NK-92 (cell line): ENCODE results near the gene ACOXL.
"Not testable (repeated sequence)": the region's sequence is repeated elsewhere in the genome, so short reads cannot be mapped to it uniquely, and the experiment has no call there.

ENCODE experiments used
- DNase-seq: peaks from one replicate; lab custom pipeline; 2025; ENCODE audit not compliant: unreplicated experiment; lab: John Stamatoyannopoulos, UW

The ACOXL gene

DNA sequence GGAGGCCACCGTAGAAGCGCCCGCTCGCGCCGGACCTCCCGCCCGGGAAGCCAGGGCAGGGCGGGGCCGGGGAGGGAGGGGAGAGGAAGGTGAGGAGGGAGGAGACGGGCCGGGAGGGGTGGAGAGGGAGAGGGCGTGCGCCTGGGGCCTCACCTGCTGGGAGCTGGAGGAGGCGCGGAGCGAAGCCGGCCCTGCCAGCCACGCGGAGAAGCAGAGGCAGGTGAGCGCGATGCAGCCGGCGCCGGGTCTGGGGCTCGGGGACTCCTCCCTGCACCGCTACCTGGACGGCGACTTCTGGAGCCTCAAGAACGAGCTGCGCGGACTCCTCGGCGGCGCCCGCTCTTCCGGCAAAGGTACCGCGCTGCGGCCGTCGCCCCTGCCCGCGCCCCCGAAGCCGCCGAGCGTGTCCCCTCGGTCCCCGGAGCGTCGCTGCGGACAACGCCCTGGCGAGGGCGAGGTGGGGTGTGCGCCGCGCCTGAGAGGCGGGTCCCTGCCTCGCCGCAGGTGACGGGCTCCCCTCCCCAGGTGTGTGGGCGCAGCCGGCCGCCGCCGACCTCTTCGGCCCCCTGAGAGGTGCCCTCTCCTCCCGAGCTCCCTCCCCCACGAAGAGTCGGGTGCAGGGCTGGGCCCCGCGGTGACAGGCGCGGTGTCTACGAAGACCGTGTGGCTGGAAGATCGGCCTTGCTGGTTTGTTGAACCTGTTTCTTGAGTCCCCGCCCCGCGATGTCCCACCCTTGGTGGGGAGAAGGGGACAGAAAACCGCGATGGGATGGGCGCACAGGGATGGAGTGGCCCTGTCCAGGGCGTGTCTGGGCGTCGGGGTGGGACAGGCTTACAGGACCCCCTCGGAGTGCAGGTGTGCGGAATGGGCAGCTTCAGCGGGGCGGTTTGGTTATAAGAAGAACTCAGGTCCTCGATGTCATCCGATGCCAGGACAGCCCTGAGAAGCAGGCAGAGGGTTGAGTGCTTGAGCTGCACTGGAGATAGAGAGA lies at the start of gene ACOXL:
Gene ACOXL (plus strand): TSS at position 152 of the 992 bp plus-strand sequence. CDS start 35,817 bp downstream, outside the sequence.
- DNase-seq = no peak

DNA sequence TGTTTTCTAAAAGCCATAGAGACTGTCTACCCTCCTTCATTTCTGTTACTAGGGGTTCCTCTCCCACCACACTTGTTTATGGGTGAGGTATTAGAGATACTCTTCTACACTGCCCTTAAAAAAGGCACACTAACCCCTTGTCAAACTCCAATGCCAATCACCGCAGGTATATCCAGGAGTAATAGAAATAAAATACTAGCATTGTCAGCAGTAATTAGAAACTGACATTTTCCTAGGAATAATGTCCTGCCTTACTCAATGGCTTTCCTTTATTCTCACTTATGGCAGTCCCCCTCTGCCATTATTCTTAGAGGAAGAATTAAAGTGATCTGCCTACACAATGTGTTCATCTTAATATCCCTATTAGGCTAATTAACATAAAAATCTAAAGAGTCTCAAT lies 49.5 kb upstream of the ACOXL start:
- DNase-seq = no peak

DNA sequence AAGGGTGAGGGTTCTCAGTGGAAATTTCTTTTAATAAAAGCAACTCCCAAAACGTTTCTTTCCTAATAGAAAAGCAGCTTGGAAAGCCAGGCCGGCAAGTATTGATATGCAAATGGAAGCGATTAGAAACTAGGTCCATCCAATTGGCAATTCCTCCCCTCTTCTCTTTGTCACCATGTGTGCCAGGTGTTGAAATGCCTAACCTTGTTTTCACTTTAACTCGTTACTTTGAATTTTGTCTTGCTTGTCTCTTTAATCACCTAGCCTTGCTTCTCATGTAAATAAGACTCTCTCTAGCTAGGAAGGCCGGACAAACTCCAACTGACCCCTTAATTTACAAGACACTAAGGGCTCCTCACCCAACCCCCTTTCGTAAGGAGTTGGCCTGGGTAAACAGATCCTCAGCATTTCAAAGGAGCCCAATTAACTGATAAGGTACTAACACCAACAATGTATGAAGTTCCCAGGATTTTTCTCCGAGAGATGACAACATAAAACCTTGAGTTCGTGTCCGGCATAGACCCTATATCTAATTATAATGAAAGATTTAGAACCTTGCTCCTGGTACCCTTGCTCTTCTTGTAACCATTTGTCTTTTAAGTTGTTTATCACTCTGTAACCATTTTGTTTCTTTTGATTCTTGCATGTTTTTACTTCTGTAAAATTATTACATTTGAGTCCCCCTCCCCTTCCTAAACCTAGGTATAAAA lies 44.4 kb upstream of the ACOXL start:
- not testable (repeated sequence) for DNase-seq

DNA sequence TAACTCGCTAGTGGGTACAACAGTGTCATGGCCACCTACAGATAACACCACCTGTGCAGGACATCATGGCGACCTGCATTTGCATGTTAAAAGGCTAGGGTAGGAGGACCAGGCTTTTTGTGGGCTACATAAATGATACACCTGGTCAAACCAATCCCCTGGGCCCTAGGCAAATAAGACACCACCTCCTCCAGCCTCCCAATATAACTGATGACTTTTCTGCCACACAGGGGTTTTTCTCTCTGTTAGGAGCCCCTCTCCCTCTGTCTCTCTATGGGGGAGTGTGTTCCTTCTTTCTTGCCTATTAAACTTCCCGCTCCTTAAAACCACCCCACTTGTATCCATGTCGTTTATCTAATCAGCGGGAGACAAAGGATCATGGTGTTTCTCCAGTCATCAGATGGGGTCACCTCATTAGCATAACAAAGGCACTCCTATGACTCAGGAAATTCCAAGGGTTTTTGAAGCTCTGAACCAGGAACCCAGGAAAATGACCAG lies 43.7 kb upstream of the ACOXL start:
- no peak for DNase-seq

DNA sequence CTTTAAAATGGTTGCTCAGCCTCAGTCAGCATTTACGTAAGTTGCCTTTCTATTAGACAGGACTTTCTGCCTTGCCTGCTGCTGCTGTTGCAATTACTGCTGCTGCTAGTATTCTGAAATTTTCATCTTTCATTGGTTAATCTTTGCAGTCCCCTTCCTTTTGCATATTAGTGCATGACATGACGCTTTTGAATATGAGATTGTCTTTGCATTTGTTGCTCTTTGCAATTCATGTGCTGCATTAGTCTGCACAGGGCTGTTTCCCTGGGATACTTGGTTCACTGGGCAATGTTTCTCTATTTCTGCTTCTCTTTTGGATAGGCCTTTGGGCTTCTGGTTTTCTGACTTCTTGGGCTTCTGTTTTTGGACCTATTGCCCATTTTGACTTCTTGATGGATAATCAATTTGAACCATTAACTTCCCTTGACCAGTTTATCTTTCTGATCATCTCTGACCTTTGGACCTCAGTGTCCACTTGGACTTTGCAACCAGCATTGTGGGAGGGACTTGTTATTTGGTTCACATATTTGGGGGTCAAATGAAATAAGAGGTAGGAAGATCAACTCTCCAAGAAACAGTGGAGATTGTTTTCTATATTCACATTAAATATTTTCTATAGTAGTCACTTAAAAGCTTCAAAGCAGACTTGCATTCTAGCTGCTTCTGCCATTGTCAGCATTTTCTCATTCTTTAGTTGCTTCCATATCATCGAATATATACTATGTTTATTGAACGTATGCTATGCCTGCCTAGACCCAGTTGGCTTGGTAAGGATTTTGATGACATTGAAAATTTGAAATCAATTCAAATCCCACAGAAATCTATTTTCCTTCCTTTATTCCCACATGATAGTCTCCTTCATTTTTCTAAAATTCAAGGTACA lies 42.0 kb upstream of the ACOXL start:
- no peak for DNase-seq

DNA sequence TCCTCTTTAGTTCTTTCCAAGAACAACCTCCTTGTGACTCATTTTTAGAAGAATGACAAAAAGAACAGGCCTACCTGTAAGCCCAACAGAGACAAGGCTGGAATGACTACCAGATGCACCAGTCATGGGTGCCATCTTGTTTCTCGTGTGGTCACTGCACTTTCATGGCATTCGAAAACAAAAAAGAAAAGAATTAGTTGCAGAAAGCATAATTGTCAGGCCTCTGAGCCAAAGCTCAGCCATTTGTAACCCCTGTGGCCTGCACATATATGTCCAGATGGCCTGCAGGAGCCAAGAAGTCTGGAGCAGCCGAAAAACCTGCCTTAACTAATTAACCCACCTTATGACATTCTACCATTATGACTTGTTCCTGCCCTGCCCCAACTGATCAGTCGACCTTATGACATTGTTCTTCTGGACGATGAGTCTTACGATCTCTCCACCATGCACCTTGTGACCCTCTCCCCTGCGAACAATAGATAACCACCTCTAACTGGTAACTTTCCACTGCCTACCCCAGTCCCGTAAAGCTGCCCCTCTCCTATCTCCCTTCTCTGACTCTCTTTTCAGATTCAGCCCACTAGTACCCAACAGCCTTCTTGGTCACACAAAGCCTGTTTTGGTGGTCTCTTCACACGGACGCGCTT lies 40.6 kb upstream of the ACOXL start:
- DNase-seq = no peak

DNA sequence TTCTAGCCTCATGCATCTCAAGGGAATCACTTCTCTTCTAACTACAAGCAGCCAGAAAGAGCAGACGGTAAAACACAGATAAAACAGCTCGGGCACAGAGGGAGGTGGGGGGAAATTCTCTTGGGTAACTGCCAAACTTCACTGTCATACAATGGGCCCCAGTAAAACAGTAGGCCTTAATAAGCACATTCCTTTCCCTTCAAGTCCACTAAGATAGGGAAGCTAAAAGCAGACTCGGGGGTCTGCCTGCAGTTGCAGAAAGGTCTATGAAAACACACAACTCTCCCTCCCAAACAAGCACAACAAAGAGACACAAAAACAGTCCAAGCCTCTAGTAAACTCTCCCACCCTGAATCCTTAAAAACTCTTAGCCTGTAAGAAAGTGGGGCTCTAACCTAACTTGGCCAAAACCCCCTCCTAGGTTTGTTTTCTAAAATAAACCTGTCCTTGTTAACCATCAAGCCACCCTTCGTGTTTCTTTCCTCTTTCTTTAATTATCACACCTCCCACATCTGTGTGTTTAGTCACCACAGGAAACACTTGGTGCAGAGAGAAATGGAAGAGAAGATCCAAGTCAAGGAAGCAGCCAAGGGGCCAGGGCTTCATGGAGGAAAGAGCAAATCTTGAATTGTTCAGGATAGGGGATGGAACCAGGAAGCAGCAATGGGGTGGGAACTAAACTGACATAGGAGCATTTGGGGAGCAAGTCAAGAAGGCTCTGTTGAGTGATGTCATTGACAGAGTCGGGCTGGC lies 37.1 kb upstream of the ACOXL start:
- DNase-seq = not testable (repeated sequence)

DNA sequence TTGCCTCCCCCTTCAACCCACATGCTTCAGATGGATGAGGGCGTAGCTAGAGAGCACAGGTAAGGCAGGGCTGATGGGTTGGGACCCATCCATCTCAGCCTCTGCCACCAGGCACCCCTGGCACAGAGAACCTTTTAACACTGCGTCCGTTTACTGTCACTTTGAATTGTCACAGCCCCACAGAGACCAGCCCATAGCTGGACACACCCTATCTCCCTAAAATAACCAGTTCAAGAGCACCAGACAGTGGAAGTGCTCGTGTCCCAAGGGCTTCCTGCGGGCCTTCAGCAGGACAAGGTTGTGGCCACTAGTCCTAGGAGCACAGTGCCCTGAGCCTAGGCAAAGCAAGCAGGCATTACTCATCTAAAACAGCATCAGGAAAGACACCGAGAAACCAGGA lies 34.1 kb upstream of the ACOXL start:
- not testable (repeated sequence) for DNase-seq

DNA sequence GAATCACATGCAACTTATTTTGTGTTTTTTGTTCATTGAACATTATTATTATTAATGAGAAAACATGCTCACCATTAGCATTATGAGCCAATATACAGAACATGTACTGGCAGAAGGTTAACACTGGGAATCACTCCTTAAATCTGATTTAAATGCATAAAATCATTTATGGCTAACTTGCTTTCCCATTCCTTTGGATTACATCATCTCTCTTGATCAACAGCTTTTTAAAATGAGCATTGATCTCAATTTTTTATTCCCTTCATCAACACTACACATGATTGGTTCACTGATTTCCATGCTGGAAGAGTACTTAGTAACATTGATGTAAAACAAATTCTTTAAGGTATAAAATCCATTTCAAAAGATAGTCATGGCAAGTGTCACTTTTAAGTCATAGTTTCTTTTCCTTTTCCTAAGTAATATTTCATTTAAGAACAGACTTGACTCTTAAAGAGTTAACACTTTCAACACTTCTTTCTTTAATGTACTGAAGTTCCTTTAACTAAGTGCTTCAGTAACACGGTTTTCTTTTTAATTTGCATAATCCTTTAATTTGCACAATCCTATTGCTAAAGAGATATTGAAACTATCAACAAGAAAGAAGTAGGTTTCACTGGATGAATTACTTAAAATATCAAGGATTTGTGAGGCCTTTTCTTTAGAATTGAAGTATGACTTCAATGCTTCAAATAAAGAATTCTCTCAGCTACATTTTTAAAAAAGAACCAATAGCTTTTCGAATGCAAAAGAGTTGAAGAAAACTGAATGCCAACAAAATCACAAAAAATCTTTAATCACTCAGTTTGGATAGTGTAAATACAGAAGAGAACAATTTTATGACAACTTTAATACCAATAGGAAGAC lies 29.6 kb upstream of the ACOXL start:
- DNase-seq = no peak

DNA sequence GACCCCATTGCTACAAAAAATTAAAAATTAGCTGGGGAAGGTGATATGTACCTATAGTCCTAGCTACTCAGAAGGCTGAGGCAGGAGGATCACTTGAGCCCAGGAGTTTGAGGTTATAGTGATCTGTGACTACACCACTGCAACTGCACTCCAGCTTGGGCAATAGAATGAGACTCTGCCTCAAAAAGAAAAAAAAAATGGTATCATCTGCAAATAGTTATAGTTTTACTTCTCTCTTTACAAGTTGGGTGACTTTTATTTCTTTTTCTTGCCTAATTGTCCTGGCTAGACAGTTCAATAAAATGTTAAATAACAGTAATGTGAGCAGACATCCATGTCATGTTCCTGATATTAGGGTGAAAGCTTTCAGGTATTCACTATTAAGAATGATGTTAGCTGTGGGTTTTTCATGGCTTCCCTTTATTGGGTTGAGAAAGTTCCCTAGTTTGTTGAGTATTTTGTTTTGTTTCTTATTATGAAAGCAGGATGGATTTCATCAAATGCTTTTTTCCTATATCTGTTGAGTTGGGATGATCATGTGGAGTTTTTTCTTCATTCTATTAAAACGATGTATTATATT lies 24.9 kb upstream of the ACOXL start:
- no peak for DNase-seq

DNA sequence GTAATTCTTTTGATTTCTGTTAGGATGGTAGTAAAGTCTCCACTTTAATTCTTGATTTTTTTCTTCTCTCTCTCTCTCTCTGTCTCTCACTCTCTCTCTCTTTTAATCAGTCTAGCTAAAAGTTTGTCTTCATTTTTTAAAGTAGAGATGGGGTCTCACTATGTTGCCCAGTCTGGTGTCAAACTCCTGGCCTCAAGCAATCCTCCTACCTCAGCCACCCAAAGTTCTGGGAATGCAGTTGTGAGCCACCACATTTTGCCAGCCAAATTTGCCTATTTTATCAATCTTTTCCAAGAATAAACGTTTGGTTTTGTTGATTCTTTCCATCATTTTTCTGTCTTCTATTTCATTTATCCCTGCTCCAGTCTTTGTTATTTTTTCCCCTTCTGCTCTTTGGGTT lies 23.9 kb upstream of the ACOXL start:
- DNase-seq = no peak

DNA sequence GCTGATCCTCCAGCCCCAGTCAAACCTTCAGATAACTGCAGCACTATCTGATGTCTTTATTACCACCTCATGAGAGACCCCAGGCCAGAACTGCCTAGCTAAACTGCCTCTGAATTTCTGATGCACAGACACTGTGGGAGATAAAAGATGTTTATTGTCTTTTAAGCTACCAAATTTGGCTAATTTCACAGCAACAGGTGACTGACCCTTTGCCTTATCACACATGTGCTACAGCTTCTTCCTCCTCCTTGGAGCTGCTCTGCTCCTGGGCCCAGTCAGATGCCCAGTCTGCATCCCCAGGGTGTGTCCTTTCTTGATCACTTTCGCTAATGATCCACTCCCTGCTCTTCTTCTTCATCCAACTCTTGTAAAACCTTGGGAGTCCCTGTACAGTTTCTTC lies 19.6 kb upstream of the ACOXL start:
- no peak for DNase-seq

DNA sequence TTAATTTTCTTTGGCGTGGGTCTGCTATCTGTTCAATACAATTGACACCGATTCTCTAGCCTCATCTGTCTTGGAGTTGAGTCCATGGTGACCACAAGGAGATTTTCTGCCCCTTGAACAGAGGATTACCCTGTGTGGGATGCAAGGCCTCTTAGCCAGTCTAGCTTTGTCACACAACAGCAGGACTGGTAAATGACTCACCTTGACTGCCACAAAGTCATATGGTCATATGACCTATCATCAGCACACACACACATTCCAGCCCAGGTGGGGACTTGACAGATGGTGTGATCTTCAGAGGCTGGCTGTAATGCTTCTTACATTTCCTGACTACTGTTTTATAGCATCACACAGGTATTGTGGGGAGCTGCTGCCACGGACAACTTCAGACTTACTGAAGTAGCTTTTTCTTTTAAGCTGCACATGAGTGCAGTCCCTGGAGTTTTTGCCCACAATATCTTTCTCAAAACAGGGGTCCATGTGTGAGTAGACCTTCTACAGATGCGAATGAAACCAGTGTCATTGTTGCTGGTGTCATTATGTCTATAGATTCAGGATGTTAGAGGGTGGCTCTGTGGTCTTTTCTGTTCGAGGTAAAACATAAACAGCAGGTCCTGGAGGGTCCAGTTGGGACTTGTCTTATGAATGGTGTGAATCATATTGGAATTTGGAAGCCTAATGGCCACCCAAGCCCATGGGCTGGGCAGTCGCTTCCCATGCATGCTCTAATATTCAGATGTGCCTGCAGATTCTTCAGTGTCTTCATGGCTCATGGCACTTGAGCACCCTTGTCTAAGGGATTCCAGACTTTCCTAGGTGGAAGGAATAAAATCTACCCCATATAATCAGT lies 18.6 kb upstream of the ACOXL start:
- DNase-seq = no peak

DNA sequence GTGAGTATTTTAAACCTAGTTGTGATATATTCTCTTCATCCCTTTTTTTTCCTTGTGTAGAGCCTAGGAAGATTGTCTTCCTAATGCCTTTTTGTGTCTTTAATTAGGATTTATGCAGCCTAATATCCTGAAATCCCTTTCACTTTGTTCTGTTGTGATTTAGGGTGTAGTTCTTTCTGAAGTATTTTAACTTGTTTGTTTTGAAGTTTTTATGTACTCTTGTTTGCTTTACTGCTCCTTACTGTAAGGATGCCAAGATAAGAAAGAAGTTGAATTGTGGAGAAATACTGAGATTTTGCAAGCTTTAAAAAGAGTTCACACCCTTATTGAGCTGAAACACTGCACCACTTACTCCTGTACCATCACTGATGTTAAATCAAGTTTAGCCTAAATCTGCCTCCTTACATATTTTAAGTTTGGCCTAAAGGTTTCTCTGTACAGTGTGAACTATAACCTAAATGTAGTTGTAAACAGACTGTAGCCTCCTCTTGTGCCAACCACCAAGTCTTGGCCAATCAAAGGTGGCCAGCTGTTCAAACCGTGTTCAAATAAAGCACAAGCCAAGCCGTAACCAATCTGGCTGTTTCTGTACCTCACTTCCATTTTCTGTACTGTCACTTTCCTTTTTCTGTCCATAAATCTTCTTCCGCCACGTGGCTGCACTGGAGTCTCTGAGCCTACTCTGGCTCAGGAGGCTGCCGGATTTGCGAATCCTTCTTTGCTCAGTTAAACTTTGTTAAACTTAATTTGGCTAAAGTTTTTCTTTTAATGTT lies 17.7 kb upstream of the ACOXL start:
- no peak for DNase-seq

DNA sequence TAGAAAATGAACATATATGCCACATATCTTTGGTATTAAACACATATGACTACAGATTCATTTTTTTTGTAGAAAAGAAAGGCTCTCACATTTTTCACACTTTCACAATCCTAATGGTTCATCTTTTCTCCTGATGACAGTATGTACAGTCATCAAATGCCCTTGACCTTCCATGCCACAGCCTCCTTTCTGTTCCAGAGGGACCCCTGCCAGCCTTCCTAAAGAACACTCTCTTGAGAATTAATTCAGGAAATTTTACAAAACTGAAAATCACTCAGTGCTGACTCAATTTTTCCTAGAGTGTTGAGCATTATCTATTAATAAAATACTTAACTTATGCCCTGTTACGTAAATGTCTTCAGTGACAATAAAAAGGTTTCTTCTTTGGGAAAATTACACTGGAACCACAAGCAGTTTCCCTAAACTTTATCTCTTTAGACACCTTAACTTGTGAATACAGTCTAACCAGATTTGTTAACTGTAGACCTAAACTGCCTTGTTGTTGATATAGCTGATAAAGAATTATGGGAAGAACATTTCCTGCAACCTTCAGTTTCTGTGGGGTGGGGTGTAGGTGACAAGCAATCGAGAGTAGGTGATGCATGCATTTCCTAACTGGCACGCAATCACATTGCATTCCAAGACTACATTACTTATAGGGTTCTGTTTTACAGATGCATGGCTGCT lies 15.3 kb upstream of the ACOXL start:
- no peak for DNase-seq

DNA sequence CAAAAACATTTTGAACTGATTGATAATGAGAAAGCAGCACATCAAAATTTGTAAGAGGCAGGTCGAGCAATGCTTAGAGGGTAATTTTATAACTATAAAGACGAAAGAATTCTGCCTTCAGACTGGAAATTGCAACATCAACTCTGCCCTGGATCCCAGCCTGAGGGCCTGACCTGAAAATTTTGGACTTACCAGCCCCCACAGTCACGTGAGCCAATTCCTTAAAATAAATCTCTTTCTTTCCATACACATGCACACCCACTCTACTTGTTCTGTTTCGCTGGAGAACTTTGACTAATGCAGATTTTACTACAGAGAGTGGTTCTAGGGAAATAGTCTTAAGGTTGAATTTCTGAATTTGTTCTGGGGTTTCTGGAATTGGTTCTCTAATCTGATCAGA lies 14.6 kb upstream of the ACOXL start:
- no peak for DNase-seq
